GM12874 (cell line): ENCODE measurements around the gene IGFBP5.

ENCODE experiments used
- CTCF ChIP-seq: IDR thresholded peaks from 2 replicates; pipeline ENCODE4 v1.5.1; 2011; ENCODE audit warnings: low read depth, mild to moderate bottlenecking, control low read depth, low read length, moderate library complexity; ENCODE audit not compliant: insufficient read depth

Gene IGFBP5

GRCh38 chr2:216727346-216728122 lies 32.2 kb upstream of the IGFBP5 start:
- no peak for TF ChIP-seq CTCF

GRCh38 chr2:216724190-216724589 lies 28.8 kb upstream of the IGFBP5 start:
- TF ChIP-seq CTCF = no peak

DNA sequence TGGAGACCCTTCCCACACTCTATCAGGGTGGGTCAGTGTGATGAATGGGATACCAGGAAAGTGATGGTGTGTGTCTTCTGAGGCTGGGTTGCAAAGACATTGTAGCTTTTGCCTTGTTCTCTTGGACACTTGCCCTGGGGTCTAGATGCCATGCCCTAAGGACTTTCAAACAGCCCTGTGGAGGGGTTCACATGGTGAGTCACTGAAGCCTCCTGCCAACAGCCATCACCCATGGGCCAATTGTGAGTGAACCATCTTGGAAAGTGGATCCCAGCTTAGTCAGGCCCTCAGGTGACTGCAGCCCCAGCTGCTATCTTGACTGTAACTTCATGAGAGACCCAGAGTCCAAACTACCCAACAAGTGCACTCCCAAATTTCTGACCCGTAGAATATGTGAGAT lies 25.8 kb upstream of the IGFBP5 start:
- TF ChIP-seq CTCF = no peak

GRCh38 chr2:216720722-216721121 lies 25.4 kb upstream of the IGFBP5 start:
- TF ChIP-seq CTCF = no peak

- no peak for TF ChIP-seq CTCF
Observed at GRCh38 chr2:216717907-216718615, 22.7 kb upstream of the IGFBP5 start.

DNA sequence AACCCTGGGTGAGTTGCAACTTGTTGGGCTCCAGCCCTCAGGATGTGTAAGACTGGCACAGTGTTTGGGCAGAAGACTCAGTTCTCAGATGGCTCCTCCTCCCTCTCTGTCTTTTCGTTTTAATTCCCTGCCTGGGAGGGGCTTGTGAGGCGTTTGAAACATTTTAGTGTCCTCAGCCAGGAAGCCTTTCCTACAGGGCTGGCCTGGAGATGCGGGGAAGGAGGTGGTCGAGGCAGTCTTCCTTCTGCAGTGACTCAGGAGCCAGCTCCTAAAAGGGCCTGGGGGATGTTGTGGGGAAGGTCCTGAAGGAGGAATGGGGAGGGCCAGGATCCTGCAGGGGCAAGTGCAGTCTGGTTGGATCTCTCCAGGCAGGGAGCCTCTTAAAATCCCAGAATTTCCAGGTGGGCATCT lies 22.1 kb upstream of the IGFBP5 start:
- no peak for TF ChIP-seq CTCF

GRCh38 chr2:216716109-216716508 lies 20.8 kb upstream of the IGFBP5 start:
- TF ChIP-seq CTCF = no peak
